Measurements from ENCODE around the gene C2CD3.
"Not testable (repeated sequence)": the region's sequence is repeated elsewhere in the genome, so short reads cannot be mapped to it uniquely, and the experiment has no call there.

Gene C2CD3

GRCh38 chr11:74120260-74121035 lies 50.4 kb downstream of the C2CD3 start:
- not testable (repeated sequence) for DNase-seq (ENCODE audit: low read depth)

- DNase-seq (ENCODE audit: low read depth): no peak
Measured at GRCh38 chr11:74116719-74117118, 54.1 kb downstream of the C2CD3 start.

- DNase-seq (ENCODE audit: low read depth): no peak
Measured at GRCh38 chr11:74112877-74113276, 57.9 kb downstream of the C2CD3 start.

GRCh38 chr11:74106124-74106523 lies 64.7 kb downstream of the C2CD3 start:
- DNase-seq (ENCODE audit: low read depth): no peak

- DNase-seq (ENCODE audit: low read depth): no peak
Measured at GRCh38 chr11:74102321-74102720, 68.5 kb downstream of the C2CD3 start.

- no peak for DNase-seq (ENCODE audit: low read depth)
Measured at GRCh38 chr11:74100735-74101134, 70.1 kb downstream of the C2CD3 start.

GRCh38 chr11:74100231-74100630 lies 70.6 kb downstream of the C2CD3 start:
- no peak for DNase-seq (ENCODE audit: low read depth)

- DNase-seq (ENCODE audit: low read depth): no peak
Measured at GRCh38 chr11:74097686-74098237, 73.0 kb downstream of the C2CD3 start.

- no peak for DNase-seq (ENCODE audit: low read depth)
Measured at GRCh38 chr11:74094393-74094792, 76.4 kb downstream of the C2CD3 start.

GRCh38 chr11:74092425-74092824 lies 78.4 kb downstream of the C2CD3 start:
- no peak for DNase-seq (ENCODE audit: low read depth)

GRCh38 chr11:74091549-74091948 lies 79.3 kb downstream of the C2CD3 start:
- no peak for DNase-seq (ENCODE audit: low read depth)

GRCh38 chr11:74090701-74091100 lies 80.1 kb downstream of the C2CD3 start:
- no peak for DNase-seq (ENCODE audit: low read depth)

GRCh38 chr11:74086242-74086884 lies 84.4 kb downstream of the C2CD3 start:
- no peak for DNase-seq (ENCODE audit: low read depth)

GRCh38 chr11:74085542-74085892 lies 85.3 kb downstream of the C2CD3 start:
- DNase-seq (ENCODE audit: low read depth): no peak

- DNase-seq (ENCODE audit: low read depth): no peak
Measured at GRCh38 chr11:74084796-74085541, 85.8 kb downstream of the C2CD3 start.

GRCh38 chr11:74083927-74084326 lies 86.9 kb downstream of the C2CD3 start:
- DNase-seq (ENCODE audit: low read depth): not testable (repeated sequence)

GRCh38 chr11:74081428-74081827 lies 89.4 kb downstream of the C2CD3 start:
- DNase-seq (ENCODE audit: low read depth): no peak

GRCh38 chr11:74077193-74077592 lies 93.6 kb downstream of the C2CD3 start:
- DNase-seq (ENCODE audit: low read depth): no peak

- DNase-seq (ENCODE audit: low read depth): no peak
Measured at GRCh38 chr11:74072721-74073120, 98.1 kb downstream of the C2CD3 start.

- DNase-seq (ENCODE audit: low read depth): no peak
Measured at GRCh38 chr11:74072286-74072685, 98.5 kb downstream of the C2CD3 start.

GRCh38 chr11:74070723-74071492 lies 99.9 kb downstream of the C2CD3 start:
- no peak for DNase-seq (ENCODE audit: low read depth)
